Hepatocyte (in vitro differentiated cells): ENCODE results near the gene ADAM15. TPM values are rescaled to one million over a fixed set of nuclear protein-coding genes. Genes with fewer than 3 reads are reported as not detected.

Source experiments
- DNase-seq: peaks from one replicate; pipeline ENCODE4 v3.0.0-alpha.2; 2016; ENCODE audit warnings: low spot score
- H2AFZ ChIP-seq: fragments of 200-600 bp; sonication (generic); 2 replicates; pipeline ENCODE4 v1.6.0; 2016; ENCODE audit warnings: antibody characterized with exemption, mild to moderate bottlenecking
- H3K27ac ChIP-seq: fragments of 200-600 bp; sonication (generic); 2 replicates; pipeline ENCODE4 v1.5.1; 2016; ENCODE audit warnings: mild to moderate bottlenecking
- H3K27me3 ChIP-seq: fragments of 200-600 bp; sonication (generic); 2 replicates; pipeline ENCODE4 v1.6.1; 2016
- H3K36me3 ChIP-seq: fragments of 200-600 bp; sonication (generic); replicated peaks from 2 replicates; pipeline ENCODE4 v1.5.1; 2016; ENCODE audit warnings: low read depth; ENCODE audit not compliant: insufficient read depth
- H3K4me1 ChIP-seq: fragments of 200-600 bp; sonication (generic); 2 replicates; pipeline ENCODE4 v1.5.1; 2016; ENCODE audit warnings: mild to moderate bottlenecking, moderate library complexity; ENCODE audit not compliant: insufficient read depth
- H3K4me2 ChIP-seq: fragments of 200-600 bp; sonication (generic); 2 replicates; pipeline ENCODE4 v1.6.0; 2016
- H3K4me3 ChIP-seq: fragments of 200-600 bp; sonication (generic); 2 replicates; pipeline ENCODE4 v1.5.1; 2016; ENCODE audit warnings: mild to moderate bottlenecking
- H3K79me2 ChIP-seq: fragments of 200-600 bp; sonication (generic); 2 replicates; pipeline ENCODE4 v1.6.0; 2017; ENCODE audit warnings: mild to moderate bottlenecking
- H3K9me2 ChIP-seq: fragments of 200-600 bp; sonication (generic); replicated peaks from 2 replicates; pipeline ENCODE4 v1.6.0; 2017; ENCODE audit warnings: mild to moderate bottlenecking; ENCODE audit not compliant: insufficient read depth
- H3K9me3 ChIP-seq: fragments of 200-600 bp; sonication (generic); 2 replicates; pipeline ENCODE4 v1.5.1; 2016; ENCODE audit warnings: low read depth, mild to moderate bottlenecking
- H4K20me1 ChIP-seq: fragments of 200-600 bp; sonication (generic); 2 replicates; pipeline ENCODE4 v1.6.0; 2016; ENCODE audit warnings: mild to moderate bottlenecking; ENCODE audit not compliant: insufficient read depth, poor library complexity, severe bottlenecking
- EZH2 ChIP-seq: fragments of 200-600 bp; sonication (generic); IDR thresholded peaks from 2 replicates; pipeline ENCODE4 v1.6.1; 2016; ENCODE audit warnings: antibody characterized with exemption, mild to moderate bottlenecking, borderline replicate concordance
- EZH2phosphoT487 ChIP-seq: fragments of 200-600 bp; sonication (generic); IDR thresholded peaks from one replicate; pipeline ENCODE4 v1.6.1; 2018; ENCODE audit warnings: antibody characterized with exemption, mild to moderate bottlenecking, low read depth, moderate library complexity; ENCODE audit not compliant: unreplicated experiment, severe bottlenecking
- WGBS: methylation state at CpG from one replicate; pipeline ENCODE4 v1.1.6; 2016; ENCODE audit warnings: low lambda C conversion rate; ENCODE audit errors: missing lambda C conversion rate; 5-methylcytosine and 5-hydroxymethylcytosine counted together
- polyA plus RNA-seq: library from polyadenylated mRNA; unstranded; fragments of >200 nt; fragmentation: Nextera tagmentation; extraction: Ambion mirVana; gene quantifications from 2 replicates; pipeline ENCODE4 v1.2.1, GENCODE V29; 2016
- total RNA-seq: library from RNA; depleted of rRNA; stranded (reverse); fragments of >200 nt; gene quantifications from 2 replicates; pipeline ENCODE4 v1.2.3, GENCODE V29; 2014
- TF ChIP-seq, protein P1 (sequence below): fragments of 200-600 bp; sonication (generic); IDR thresholded peaks from 2 replicates; pipeline ENCODE4 v1.5.1; 2016; ENCODE audit warnings: antibody characterized with exemption, mild to moderate bottlenecking; ENCODE audit not compliant: poor library complexity

Gene ADAM15
- total and polyA plus RNA-seq, 2 experiments from 2014 or later = 55.7 to 108 TPM

DNA sequence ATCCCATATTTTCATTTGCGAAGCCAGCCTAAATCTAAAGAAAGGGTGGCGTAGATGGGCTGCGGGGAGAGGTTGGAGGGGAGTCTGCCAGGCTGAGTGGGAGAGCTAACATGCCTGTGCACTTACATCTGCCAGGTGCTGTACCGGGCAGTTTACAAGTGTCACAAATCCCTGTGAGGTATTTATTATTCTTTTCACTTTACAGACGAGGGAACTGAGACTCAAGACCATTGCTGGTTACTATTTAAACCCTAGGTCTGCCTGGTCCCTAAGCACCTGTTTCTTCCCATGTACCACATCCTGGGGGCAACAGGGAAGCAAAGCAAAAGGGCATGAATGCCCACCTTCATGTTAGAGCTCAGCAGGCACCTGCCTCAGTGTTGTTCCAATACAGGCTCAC, 57.2 kb downstream of the ADAM15 start:
- no peak for DNase-seq
- 86% methylated on average over 5 of the region's 5 CpGs for WGBS
- peak overlapping the region; percentile 91 for H3K27ac ChIP-seq

DNA sequence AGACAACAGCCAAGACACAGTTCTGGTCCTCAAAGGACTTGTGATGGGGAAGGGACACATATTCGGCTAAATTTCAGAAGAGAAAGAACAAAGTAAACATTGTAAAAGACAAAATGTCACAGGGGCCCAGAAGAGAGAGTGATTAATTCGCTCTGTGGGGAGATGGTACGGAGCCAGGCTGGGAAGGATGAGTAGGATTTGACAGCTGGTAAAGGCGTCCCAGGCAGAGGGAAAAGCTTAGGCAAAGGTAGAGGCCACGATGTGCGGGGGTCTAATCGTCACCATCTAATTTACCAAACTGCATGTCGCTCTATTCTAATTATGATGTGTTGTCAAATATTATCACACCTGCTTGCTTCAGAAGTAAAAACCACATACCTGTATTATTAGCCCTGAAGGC, 59.3 kb downstream of the ADAM15 start:
- 73% methylated on average over 8 of the region's 8 CpGs for WGBS
- TF ChIP-seq EZH2phosphoT487 = no peak
- TF ChIP-seq EZH2 = no peak
- TF ChIP-seq, protein P1, sequence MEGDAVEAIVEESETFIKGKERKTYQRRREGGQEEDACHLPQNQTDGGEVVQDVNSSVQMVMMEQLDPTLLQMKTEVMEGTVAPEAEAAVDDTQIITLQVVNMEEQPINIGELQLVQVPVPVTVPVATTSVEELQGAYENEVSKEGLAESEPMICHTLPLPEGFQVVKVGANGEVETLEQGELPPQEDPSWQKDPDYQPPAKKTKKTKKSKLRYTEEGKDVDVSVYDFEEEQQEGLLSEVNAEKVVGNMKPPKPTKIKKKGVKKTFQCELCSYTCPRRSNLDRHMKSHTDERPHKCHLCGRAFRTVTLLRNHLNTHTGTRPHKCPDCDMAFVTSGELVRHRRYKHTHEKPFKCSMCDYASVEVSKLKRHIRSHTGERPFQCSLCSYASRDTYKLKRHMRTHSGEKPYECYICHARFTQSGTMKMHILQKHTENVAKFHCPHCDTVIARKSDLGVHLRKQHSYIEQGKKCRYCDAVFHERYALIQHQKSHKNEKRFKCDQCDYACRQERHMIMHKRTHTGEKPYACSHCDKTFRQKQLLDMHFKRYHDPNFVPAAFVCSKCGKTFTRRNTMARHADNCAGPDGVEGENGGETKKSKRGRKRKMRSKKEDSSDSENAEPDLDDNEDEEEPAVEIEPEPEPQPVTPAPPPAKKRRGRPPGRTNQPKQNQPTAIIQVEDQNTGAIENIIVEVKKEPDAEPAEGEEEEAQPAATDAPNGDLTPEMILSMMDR = no peak
- Histone ChIP-seq H3K79me2 (no peaks in the 10 kb centered on the region), H3K36me3 (no peaks in the 10 kb centered on the region), H3K4me2 (no peak overlapping the region), H3K27me3 (no peaks in the 10 kb centered on the region), H4K20me1 (no peaks in the 10 kb centered on the region), H3K9me2 (no peaks in the 10 kb centered on the region), H3K4me3 (no peak overlapping the region), H3K27ac (peak overlapping the region; percentile 16), H3K4me1 (peaks cover 26% of the 10 kb centered on the region), H2AFZ (no peak overlapping the region), H3K9me3 (no peaks in the 10 kb centered on the region)
- DNase-seq = no peak

More for the DNA sequence above, 57.2 kb downstream of the ADAM15 start:
- Histone ChIP-seq H3K4me3 (no peak overlapping the region), H3K4me2 (no peak overlapping the region), H2AFZ (no peak overlapping the region), H3K4me1 (peaks cover 26% of the 10 kb centered on the region), H3K9me3 (no peaks in the 10 kb centered on the region), H3K36me3 (no peaks in the 10 kb centered on the region), H3K79me2 (no peaks in the 10 kb centered on the region), H3K9me2 (no peaks in the 10 kb centered on the region), H4K20me1 (no peaks in the 10 kb centered on the region), H3K27me3 (no peaks in the 10 kb centered on the region)
- TF ChIP-seq EZH2phosphoT487 (no peak), EZH2 (no peak)
- TF ChIP-seq, protein P1 = no peak

DNA sequence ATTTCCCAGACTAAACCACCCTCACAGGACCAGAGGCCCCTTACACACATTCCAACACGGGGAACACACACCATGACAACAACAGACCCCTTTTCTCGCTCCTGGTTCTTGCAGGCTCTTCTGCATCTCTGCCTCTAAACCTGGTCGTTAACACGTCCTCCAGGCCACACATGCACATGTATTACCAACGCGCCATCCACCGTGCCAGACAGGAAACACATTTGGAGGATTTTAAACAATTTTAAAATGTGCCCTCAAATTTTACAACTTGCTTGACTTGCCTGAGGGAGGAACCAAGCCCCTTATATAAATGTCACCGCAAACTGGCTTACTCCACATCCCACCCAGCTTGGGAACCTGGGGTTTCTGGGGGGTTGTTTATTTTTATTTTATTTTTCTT, 59.7 kb downstream of the ADAM15 start:
- no peaks in the 10 kb centered on the region for H3K36me3 ChIP-seq
- peaks cover 26% of the 10 kb centered on the region for H3K4me1 ChIP-seq
- no peak overlapping the region for H3K4me3 ChIP-seq
- TF ChIP-seq, protein P1 = no peak
- no peak for TF ChIP-seq EZH2phosphoT487
- WGBS = 55% methylated on average over 8 of the region's 8 CpGs
- H4K20me1 ChIP-seq = no peaks in the 10 kb centered on the region
- H3K27ac ChIP-seq = peak overlapping the region; percentile 16
- no peak for DNase-seq
- no peaks in the 10 kb centered on the region for H3K9me3 ChIP-seq
- H3K27me3 ChIP-seq = no peaks in the 10 kb centered on the region
- no peak overlapping the region for H2AFZ ChIP-seq
- H3K9me2 ChIP-seq = no peaks in the 10 kb centered on the region
- no peaks in the 10 kb centered on the region for H3K79me2 ChIP-seq
- H3K4me2 ChIP-seq = peak overlapping the region; percentile 20

Other genes starting within 250 kb of the ADAM15 start
- 0.36 and 0.67 TPM in 2 replicates for gene KCNN3, start 181.0 kb upstream of the ADAM15 start, total RNA-seq
- gene KCNN3, start 181.0 kb upstream of the ADAM15 start, polyA plus RNA-seq = 0.56 and 1.3 TPM in 2 replicates
- 12.5 and 18.5 TPM in 2 replicates for gene PMVK, start 114.6 kb upstream of the ADAM15 start, total RNA-seq
- gene PMVK, start 114.6 kb upstream of the ADAM15 start, polyA plus RNA-seq = 53.5 and 59.2 TPM in 2 replicates
- 52.4 and 53.0 TPM in 2 replicates for gene PBXIP1, start 95.2 kb upstream of the ADAM15 start, total RNA-seq
- gene PBXIP1, start 95.2 kb upstream of the ADAM15 start, polyA plus RNA-seq = 61.0 and 65.5 TPM in 2 replicates
- 20.2 and 21.8 TPM in 2 replicates for gene PYGO2, start 89.5 kb upstream of the ADAM15 start, total RNA-seq
- 22.3 and 28.3 TPM in 2 replicates for gene PYGO2, start 89.5 kb upstream of the ADAM15 start, polyA plus RNA-seq
- 81.8 and 95.6 TPM in 2 replicates for gene SHC1, start 80.6 kb upstream of the ADAM15 start, total RNA-seq
- 107 and 120 TPM in 2 replicates for gene SHC1, start 80.6 kb upstream of the ADAM15 start, polyA plus RNA-seq
- gene CKS1B, start 76.6 kb upstream of the ADAM15 start, total RNA-seq = 40.4 and 41.5 TPM in 2 replicates
- 91.3 and 102 TPM in 2 replicates for gene CKS1B, start 76.6 kb upstream of the ADAM15 start, polyA plus RNA-seq
- gene FLAD1, start 68.0 kb upstream of the ADAM15 start, total RNA-seq = 25.6 and 27.7 TPM in 2 replicates
- 42.8 and 45.1 TPM in 2 replicates for gene FLAD1, start 68.0 kb upstream of the ADAM15 start, polyA plus RNA-seq
- gene LENEP, start 57.7 kb upstream of the ADAM15 start, total RNA-seq = 0.92 TPM in 1 of 2 replicates, not detected in the other
- gene LENEP, start 57.7 kb upstream of the ADAM15 start, polyA plus RNA-seq = not detected in 2 replicates
- 27.3 and 29.2 TPM in 2 replicates for gene ZBTB7B, start 48.5 kb upstream of the ADAM15 start, total RNA-seq
- 13.3 and 13.5 TPM in 2 replicates for gene ZBTB7B, start 48.5 kb upstream of the ADAM15 start, polyA plus RNA-seq
- 0.04 and 1.6 TPM in 2 replicates for gene DCST2, start 17.5 kb upstream of the ADAM15 start, total RNA-seq
- gene DCST2, start 17.5 kb upstream of the ADAM15 start, polyA plus RNA-seq = 0.40 and 0.47 TPM in 2 replicates
- gene DCST1, start 17.5 kb upstream of the ADAM15 start, total RNA-seq = 0.60 TPM in 1 of 2 replicates, not detected in the other
- 0.12 TPM in 1 of 2 replicates, not detected in the other for gene DCST1, start 17.5 kb upstream of the ADAM15 start, polyA plus RNA-seq
- gene EFNA4, start 12.4 kb downstream of the ADAM15 start, total RNA-seq = 20.5 and 21.3 TPM in 2 replicates
- gene EFNA4, start 12.4 kb downstream of the ADAM15 start, polyA plus RNA-seq = 16.3 and 18.1 TPM in 2 replicates
- gene EFNA3, start 27.5 kb downstream of the ADAM15 start, total RNA-seq = 4.0 and 5.5 TPM in 2 replicates
- 10.3 and 13.1 TPM in 2 replicates for gene EFNA3, start 27.5 kb downstream of the ADAM15 start, polyA plus RNA-seq
- 78.7 and 94.8 TPM in 2 replicates for gene EFNA1, start 76.6 kb downstream of the ADAM15 start, total RNA-seq
- gene EFNA1, start 76.6 kb downstream of the ADAM15 start, polyA plus RNA-seq = 137 and 172 TPM in 2 replicates
- gene SLC50A1, start 84.5 kb downstream of the ADAM15 start, total RNA-seq = 75.3 and 88.6 TPM in 2 replicates
- gene SLC50A1, start 84.5 kb downstream of the ADAM15 start, polyA plus RNA-seq = 111 and 115 TPM in 2 replicates
- 94.2 and 121 TPM in 2 replicates for gene DPM3, start 89.2 kb downstream of the ADAM15 start, total RNA-seq
- gene DPM3, start 89.2 kb downstream of the ADAM15 start, polyA plus RNA-seq = 84.1 and 96.3 TPM in 2 replicates
- 191 and 209 TPM in 2 replicates for gene KRTCAP2, start 122.0 kb downstream of the ADAM15 start, total RNA-seq
- 440 and 454 TPM in 2 replicates for gene KRTCAP2, start 122.0 kb downstream of the ADAM15 start, polyA plus RNA-seq
- gene TRIM46, start 122.5 kb downstream of the ADAM15 start, total RNA-seq = 1.1 and 1.2 TPM in 2 replicates
- 1.9 and 2.1 TPM in 2 replicates for gene TRIM46, start 122.5 kb downstream of the ADAM15 start, polyA plus RNA-seq
- gene THBS3, start 156.6 kb downstream of the ADAM15 start, total RNA-seq = 19.8 and 20.3 TPM in 2 replicates
- 39.9 and 41.6 TPM in 2 replicates for gene THBS3, start 156.6 kb downstream of the ADAM15 start, polyA plus RNA-seq
- 42.1 and 49.4 TPM in 2 replicates for gene MTX1, start 157.4 kb downstream of the ADAM15 start, total RNA-seq
- gene MTX1, start 157.4 kb downstream of the ADAM15 start, polyA plus RNA-seq = 78.2 and 82.0 TPM in 2 replicates
- gene ENTREP3, start 204.2 kb downstream of the ADAM15 start, total RNA-seq = 8.1 and 8.8 TPM in 2 replicates
- 26.0 and 27.1 TPM in 2 replicates for gene ENTREP3, start 204.2 kb downstream of the ADAM15 start, polyA plus RNA-seq
- 45.0 and 45.7 TPM in 2 replicates for gene SCAMP3, start 211.0 kb downstream of the ADAM15 start, total RNA-seq
- gene SCAMP3, start 211.0 kb downstream of the ADAM15 start, polyA plus RNA-seq = 114 and 131 TPM in 2 replicates
- 18.6 and 26.1 TPM in 2 replicates for gene CLK2, start 222.2 kb downstream of the ADAM15 start, total RNA-seq
- 48.7 and 53.8 TPM in 2 replicates for gene CLK2, start 222.2 kb downstream of the ADAM15 start, polyA plus RNA-seq
- 1.5 and 4.3 TPM in 2 replicates for gene HCN3, start 226.1 kb downstream of the ADAM15 start, total RNA-seq
- gene HCN3, start 226.1 kb downstream of the ADAM15 start, polyA plus RNA-seq = 5.6 and 8.2 TPM in 2 replicates